GM21786 (cell line): Measurements from ENCODE around the gene ZC3H4.

ENCODE experiments used
- ATAC-seq: cut with Tn5 transposase; IDR thresholded peaks from one replicate; pipeline ENCODE4 v1.9.1; 2021; ENCODE audit not compliant: unreplicated experiment

ZC3H4 gene

DNA sequence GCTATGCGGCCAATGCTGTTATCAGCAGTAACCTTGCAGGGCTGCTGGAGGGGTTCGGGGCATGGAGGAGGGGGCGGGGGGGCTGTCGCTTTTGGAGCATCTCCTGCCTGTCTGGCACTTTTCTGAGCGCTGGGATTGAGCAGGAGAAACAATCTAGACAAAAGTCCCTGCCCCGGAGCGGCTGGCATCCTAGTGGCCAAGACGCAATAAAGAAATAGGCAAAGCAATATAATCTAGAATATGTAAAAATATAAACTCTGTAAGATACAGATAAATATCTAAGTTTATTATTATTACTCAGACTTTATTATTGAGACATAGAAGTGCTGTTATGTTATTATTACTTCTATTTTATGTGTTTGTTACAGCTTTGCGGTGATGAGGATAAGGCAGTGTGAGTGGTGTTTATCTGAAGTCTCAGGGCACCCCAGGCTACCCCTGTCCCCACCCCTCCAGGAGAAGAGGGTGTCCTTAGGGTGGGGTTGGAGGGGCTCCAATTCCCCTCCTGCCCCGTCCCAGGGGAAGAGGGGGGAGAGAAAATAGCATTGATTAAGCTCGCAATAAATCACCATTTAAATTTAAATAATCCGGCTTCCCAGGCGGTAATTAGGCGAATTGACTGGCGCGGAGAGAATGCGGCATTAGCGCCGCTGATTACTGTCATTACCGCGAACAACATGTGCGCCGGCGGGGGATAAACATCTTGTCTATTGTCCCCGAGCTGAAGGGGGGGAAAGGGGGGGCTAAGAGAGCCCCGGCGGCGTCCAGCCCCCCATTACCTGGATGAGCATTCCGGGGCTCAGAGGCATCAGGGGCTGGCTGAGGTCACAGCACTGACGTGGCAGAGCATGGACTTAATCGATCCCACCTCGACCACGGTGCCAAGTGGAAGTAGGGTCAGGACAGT lies 90.8 kb downstream of the ZC3H4 start:
- no peak for ATAC-seq

DNA sequence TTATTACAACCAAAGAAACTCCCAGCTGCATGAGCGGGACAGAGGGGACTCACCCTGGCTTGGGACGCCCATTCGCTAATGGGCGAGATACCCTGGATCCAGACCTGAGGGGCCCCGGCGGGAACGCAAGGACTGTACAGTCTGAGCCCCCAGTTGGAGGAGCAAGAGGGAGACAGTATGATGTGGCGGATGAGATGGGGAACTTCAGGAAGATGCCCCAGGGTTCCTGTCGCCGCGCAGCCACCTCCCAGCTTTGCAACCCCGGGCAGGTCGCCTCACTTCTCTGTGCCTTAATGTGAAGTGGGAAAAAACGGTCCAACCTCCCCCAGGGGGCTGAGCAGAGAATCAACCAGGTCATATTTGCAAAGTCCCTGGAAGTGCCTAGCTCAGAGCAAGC lies 91.4 kb downstream of the ZC3H4 start:
- no peak for ATAC-seq

DNA sequence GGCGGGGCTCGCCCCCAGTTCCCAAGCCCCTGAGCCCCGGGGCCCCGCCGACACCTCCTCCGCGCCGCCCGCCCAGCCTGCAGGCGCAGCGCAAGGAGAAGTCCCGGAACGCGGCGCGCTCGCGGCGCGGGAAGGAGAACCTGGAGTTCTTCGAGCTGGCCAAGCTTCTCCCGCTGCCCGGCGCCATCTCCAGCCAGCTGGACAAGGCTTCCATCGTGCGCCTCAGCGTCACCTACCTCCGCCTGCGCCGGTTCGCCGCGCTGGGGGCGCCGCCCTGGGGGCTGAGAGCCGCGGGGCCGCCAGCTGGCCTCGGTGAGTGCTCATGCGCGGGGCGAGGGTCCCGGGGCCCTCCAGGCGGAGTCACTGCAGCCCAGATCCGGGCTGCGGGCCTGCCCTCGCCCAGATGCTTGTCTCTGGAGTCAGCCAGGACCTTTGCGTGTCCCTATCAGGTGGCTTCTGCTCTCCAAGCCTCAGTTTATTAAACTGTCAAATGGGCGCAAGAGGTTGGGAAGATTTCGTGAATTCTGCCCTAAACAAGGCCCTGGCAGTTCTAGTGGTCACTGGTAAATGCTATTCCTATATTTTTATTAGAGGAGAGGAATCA lies 91.9 kb downstream of the ZC3H4 start:
- ATAC-seq, result no peak

DNA sequence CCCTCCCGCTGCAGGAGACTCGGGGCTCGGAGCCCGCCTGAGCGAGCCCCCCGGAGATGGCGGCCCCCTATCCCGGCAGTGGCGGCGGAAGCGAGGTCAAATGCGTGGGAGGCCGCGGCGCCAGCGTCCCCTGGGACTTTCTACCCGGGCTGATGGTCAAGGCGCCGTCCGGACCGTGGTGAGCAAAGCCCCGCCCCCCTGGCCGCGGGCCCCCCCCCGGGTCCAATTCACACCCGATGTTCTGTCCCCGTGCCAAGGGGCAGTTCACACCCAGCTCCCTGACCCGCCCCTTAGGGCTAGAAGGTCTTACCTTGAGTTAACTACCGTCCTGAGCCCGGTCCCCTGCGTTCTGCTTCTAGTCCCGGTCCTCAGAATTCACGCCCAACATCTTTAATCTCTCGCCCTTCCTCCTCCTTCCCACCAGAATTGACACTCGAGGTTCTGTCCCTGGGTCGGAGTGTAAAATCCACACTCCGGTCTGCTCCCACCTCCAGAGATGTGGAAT lies 92.5 kb downstream of the ZC3H4 start:
- ATAC-seq, result no peak

DNA sequence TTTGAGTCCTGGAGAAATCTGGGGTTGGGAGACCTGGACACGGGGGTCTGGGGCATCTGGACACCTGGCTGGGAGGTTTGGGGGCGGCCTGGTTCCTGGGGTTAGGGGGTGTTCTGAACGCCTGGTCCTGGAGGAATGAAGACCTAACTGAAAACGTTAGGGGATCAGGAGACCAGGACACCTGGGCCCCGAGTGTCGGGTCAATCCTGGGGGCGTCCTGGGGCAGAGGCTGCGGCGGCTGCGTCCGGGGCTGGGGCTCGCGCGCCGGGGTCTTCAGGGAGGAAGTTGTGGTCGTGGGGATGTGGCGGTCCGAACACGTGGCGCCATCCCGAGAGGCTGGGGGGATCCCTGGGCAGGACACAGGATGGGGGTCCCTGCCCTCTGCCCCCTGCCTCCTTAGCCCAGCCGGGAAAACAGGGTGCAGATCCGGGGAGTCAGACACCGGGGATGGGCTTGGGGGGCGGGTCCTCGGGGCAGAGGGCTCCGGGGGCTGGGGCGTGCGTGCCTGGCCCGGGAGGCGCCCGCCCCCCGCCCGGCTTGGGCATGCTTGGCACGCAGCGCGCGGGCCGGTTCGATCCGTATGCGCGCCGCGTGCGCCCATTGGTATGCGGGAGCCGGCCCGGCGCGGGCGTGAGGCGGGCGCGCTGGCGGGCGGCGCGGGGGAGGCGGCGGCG lies 93.3 kb downstream of the ZC3H4 start:
- ATAC-seq, result no peak

DNA sequence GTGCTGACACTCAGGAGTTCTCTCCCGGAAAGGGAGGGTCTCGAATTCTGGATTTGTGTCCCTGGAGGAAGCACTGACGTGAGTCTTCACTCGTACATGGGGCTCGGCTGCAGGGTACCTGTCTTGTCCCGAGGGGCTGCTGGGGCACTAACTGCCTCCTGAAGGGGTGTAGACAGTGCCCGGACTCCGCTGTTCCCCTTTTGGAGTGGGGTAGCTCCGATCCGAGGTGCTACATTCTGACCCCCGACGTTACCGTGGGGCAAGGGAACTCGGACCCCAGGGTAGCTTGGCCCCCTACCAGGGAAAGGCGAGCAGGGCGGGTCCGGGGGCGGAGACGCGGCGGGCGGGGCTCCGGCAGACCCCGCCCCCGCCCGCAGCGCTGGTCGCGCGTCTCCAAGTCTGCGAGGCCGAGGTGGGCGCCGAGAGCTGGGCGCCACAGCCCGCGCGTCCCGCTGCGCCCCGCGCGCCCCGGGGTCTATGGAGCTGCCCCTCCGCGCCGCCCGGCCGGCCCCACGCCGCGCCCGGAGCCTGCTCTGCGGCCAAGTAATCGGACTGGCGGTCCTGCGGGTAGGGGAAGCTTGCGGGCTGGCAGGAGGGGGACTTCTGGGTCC lies 94.0 kb downstream of the ZC3H4 start, which contains the start of gene NPAS1:
NPAS1 (plus strand) TSS at position 407 of the 611 bp plus-strand sequence. CDS start 1,211 bp downstream, outside the sequence.
- ATAC-seq, result no peak

DNA sequence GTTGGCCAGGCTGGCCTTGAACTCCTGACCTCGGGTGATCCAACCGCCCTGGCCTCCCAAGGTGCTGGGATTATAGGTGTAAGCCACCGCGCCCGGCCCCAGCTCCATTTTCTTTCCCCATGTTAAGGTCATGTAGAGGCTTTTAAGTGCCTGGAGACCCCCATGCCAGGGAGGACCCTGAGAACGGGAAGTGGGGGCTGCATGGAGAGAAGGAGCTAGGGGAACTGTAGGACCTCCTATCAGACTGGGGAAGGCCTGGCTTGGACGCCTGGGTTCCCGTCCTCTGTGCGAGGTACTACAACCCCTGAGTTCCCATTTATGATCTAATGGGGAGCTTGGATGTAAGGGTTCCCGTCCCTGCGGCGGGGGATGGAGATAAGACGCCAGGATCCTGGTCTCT lies 94.7 kb downstream of the ZC3H4 start:
- no peak for ATAC-seq
